ENCODE results near the gene RPL29.

GRCh38 chr3:52026041-52026440 is 30.3 kb upstream of the RPL29 start:
- no peak for TF ChIP-seq EP300 (IDR thresholded peaks at IDR 0.05; ENCODE audit: borderline replicate concordance)
- no peak for TF ChIP-seq CREB1 (IDR thresholded peaks at IDR 0.05; ENCODE audit: low read depth)
- TF ChIP-seq CEBPB (IDR thresholded peaks at IDR 0.05): no peak
- TF ChIP-seq RAD21 (IDR thresholded peaks at IDR 0.05; ENCODE audit: low read depth): no peak
- TF ChIP-seq EGR1 (IDR thresholded peaks at IDR 0.05): no peak
- no peak for TF ChIP-seq TAF1 (IDR thresholded peaks at IDR 0.05; ENCODE audit: low read depth)
- no peak for TF ChIP-seq MAX (IDR thresholded peaks at IDR 0.05)
